Cardiac muscle cell (in vitro differentiated cells and primary cell): Measurements from ENCODE around the gene SLC7A7. TPM values are rescaled to one million over a fixed set of nuclear protein-coding genes. Genes with fewer than 3 reads are reported as not detected.

Source experiments
- DNase-seq, 2 donors: peaks; one replicate each; pipeline versions ENCODE4 v3.0.0 to v3.0.0-alpha.2; 2010 to 2017; ENCODE audit warnings: low read depth in 1 of 2, low spot score in 1 of 2
- H3K27ac ChIP-seq: fragments of 200-600 bp; sonication (generic); 2 replicates; pipeline ENCODE4 v1.5.1; 2016
- H3K27me3 ChIP-seq: fragments of 200-600 bp; sonication (generic); 2 replicates; pipeline ENCODE4 v1.6.0; 2016; ENCODE audit warnings: control low read depth
- H3K36me3 ChIP-seq: fragments of 200-600 bp; sonication (generic); 2 replicates; pipeline ENCODE4 v1.5.1; 2016; ENCODE audit warnings: control low read depth
- H3K4me1 ChIP-seq: fragments of 200-600 bp; sonication (generic); 2 replicates; pipeline ENCODE4 v1.8.1; 2017; ENCODE audit warnings: low read depth, mild to moderate bottlenecking, mixed run types
- H3K4me3 ChIP-seq: fragments of 200-600 bp; sonication (generic); 2 replicates; pipeline ENCODE4 v1.5.1; 2016; ENCODE audit warnings: mild to moderate bottlenecking
- H3K9me3 ChIP-seq: fragments of 200-600 bp; sonication (generic); 2 replicates; pipeline ENCODE4 v1.5.1; 2017; ENCODE audit warnings: low read depth, mild to moderate bottlenecking, control low read depth
- polyA plus RNA-seq: library from polyadenylated mRNA; unstranded; fragments of >200 nt; fragmentation: Nextera tagmentation; extraction: Ambion mirVana; gene quantifications from 2 replicates; pipeline ENCODE4 v1.2.1, GENCODE V29; 2016
- total RNA-seq: library from RNA; depleted of rRNA; stranded (reverse); fragments of >200 nt; gene quantifications from 2 replicates; pipeline ENCODE4 v1.2.3, GENCODE V29; 2016
- TF ChIP-seq, protein P1 (sequence below): IDR thresholded peaks from 2 replicates; pipeline ENCODE4 v1.5.1; 2012; ENCODE audit warnings: low read depth, mild to moderate bottlenecking, low read length

SLC7A7 gene
- total and polyA plus RNA-seq, 2 experiments from 2014 or later = 1.9 to 2.3 TPM

DNA sequence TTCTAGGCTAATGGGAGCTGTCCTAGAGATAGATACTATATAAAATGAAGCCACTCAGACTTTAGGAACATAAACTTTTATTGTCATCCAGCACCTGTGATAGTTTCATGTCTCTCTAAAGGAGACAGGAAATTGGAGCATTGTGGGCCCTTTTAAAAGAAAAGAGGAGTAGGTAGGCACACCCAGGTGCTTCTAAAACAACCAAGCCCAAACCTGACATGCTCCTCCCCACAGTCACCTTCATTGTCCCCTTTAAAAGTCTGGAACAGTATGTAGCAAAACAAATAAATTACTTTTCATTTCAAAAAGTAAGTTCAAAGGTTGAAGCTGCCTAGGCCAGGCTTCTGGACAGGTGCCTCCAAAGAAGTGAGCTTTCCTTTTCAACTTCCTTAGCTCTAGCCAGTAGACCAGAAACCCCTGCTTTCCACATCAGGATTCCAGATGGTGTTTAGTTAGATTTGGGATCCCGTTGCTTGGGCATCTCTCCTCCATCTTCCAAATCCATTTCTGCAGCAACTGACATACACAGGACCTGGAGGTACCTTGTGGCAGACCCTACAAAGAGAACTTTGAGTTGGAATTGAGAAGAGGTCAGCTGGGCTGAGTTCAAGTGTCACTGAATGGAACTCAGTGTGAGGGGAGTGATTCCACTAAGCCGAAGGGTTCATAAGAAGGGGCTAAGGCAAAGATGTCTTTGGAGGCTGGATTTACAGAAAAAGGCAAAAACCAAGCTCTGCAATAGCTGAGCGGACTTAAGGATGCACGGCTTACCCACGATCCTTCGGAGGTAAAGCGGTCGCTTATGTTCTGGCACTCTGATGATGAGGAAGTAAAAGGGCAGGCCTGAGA, 41.8 kb downstream of the SLC7A7 start:
- Histone ChIP-seq H3K9me3 (no peaks in the 10 kb centered on the region), H3K36me3 (peaks cover 31% of the 10 kb centered on the region), H3K27me3 (no peaks in the 10 kb centered on the region), H3K27ac (peak overlapping the region; percentile 39), H3K4me1 (no peaks in the 10 kb centered on the region), H3K4me3 (no peak overlapping the region)
- DNase-seq = no peak
- TF ChIP-seq, protein P1, sequence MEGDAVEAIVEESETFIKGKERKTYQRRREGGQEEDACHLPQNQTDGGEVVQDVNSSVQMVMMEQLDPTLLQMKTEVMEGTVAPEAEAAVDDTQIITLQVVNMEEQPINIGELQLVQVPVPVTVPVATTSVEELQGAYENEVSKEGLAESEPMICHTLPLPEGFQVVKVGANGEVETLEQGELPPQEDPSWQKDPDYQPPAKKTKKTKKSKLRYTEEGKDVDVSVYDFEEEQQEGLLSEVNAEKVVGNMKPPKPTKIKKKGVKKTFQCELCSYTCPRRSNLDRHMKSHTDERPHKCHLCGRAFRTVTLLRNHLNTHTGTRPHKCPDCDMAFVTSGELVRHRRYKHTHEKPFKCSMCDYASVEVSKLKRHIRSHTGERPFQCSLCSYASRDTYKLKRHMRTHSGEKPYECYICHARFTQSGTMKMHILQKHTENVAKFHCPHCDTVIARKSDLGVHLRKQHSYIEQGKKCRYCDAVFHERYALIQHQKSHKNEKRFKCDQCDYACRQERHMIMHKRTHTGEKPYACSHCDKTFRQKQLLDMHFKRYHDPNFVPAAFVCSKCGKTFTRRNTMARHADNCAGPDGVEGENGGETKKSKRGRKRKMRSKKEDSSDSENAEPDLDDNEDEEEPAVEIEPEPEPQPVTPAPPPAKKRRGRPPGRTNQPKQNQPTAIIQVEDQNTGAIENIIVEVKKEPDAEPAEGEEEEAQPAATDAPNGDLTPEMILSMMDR = no peak

DNA sequence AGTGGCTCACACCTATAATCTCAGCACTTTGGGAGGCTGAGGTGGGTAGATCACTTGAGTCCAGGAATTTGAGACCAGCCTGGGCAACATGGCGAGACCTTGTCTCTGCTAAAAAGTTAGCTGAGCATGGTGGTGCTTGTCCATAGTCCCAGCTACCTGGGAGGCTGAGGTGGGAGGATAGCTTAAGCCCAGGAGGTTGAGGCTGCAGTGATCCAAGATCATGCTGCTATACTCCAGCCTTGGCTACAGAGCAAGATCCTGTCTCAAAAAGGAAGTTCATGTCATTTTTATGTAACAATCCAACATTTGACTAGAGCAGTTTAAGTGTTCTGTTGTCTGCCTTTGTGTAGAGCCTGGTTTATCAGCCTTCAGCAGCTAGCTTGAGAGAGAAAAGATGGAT, 42.5 kb downstream of the SLC7A7 start:
- H3K27me3 ChIP-seq = no peaks in the 10 kb centered on the region
- peak overlapping the region; percentile 39 for H3K27ac ChIP-seq
- DNase-seq = no peak
- TF ChIP-seq, protein P1 = no peak
- H3K36me3 ChIP-seq = peaks cover 36% of the 10 kb centered on the region
- peaks cover 3% of the 10 kb centered on the region for H3K4me1 ChIP-seq
- no peak overlapping the region for H3K4me3 ChIP-seq
- no peaks in the 10 kb centered on the region for H3K9me3 ChIP-seq

DNA sequence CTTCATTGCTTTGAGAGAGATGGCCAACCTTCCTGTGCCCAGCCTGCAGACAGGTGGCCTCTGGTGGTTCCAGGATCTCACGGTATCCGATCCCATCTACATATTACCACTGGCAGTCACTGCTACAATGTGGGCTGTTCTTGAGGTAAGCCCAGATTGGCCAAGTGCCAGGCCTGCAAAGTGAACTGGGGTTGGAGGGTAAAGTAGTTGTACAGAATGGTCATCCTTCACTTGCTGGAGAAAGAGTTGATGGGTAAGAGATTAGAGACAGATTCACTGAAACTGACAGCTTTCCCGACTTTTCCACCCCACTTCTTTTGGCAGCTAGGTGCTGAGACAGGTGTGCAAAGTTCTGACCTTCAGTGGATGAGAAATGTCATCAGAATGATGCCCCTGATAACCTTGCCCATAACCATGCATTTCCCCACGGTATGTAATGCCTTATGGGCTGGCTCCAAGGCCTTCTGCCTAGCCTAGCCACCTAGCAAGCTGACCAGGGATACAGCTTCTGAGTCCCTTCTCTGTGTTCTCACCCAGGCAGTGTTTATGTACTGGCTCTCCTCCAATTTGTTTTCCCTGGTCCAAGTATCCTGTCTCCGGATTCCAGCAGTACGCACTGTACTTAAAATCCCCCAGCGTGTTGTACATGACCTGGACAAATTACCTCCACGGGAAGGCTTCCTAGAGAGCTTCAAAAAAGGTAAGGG, 44.6 kb downstream of the SLC7A7 start:
- H3K27me3 ChIP-seq = no peaks in the 10 kb centered on the region
- H3K36me3 ChIP-seq = peaks cover 36% of the 10 kb centered on the region
- no peak for DNase-seq
- H3K9me3 ChIP-seq = no peaks in the 10 kb centered on the region
- H3K4me3 ChIP-seq = no peak overlapping the region
- no peak overlapping the region for H3K27ac ChIP-seq
- peaks cover 12% of the 10 kb centered on the region for H3K4me1 ChIP-seq
- TF ChIP-seq, protein P1 = no peak

DNA sequence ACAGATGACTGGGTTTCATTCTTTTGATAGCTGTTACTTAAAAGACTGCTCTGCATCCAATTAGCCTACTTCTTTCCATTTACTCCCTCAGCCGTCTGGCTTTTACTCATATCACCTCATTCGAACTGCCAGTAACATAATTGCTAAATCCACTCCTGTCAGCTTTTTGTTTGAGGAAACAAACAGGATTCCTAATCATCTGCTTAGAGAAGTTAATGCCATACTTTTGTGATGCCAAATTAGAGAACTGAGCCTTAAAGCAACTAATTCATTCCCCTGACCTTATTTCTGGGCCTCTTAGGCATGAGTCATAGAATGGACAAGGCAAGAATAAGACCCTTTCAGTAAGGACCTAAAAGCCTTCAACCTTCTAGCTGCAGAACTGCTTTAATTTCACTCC, 45.9 kb downstream of the SLC7A7 start:
- Histone ChIP-seq H3K4me1 (peaks cover 15% of the 10 kb centered on the region), H3K27ac (no peak overlapping the region), H3K36me3 (peaks cover 36% of the 10 kb centered on the region), H3K4me3 (no peak overlapping the region), H3K27me3 (no peaks in the 10 kb centered on the region), H3K9me3 (no peaks in the 10 kb centered on the region)
- TF ChIP-seq, protein P1 = no peak
- no peak for DNase-seq

DNA sequence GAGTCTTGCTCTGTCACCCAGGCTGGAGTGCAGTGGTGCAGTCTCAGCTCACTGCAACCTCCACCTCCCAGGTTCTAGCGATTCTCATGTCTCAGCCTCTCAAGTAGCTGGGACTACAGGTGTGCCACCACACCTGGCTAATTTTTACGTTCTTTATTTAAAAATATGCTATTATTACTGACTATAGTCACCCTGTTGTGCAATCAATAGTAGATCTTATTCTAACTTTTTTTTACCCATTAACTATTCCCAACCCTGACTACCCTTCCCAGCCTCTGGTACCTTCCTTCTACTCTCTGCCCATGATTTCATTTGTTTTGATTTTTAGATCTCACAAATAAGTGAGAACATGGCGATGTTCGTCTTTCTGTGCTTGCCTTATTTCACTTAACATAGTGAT, 46.3 kb downstream of the SLC7A7 start:
- Histone ChIP-seq H3K27ac (no peak overlapping the region), H3K4me1 (peaks cover 15% of the 10 kb centered on the region), H3K36me3 (peaks cover 36% of the 10 kb centered on the region), H3K9me3 (no peaks in the 10 kb centered on the region), H3K4me3 (no peak overlapping the region), H3K27me3 (no peaks in the 10 kb centered on the region)
- TF ChIP-seq, protein P1 = no peak
- no peak for DNase-seq
